H9 (cell line): ENCODE data around the gene IRX2. TPM values are rescaled to one million over a fixed set of nuclear protein-coding genes. Genes with fewer than 3 reads are reported as not detected.

ENCODE experiments used
- DNase-seq: peaks from one replicate; pipeline ENCODE4 v3.0.0-alpha.2; 2017
- H2AFZ ChIP-seq: one replicate; pipeline ENCODE4 v1.6.1; 2013; ENCODE audit warnings: mild to moderate bottlenecking, low read length, control low read depth, moderate library complexity
- H2AK5ac ChIP-seq: 2 replicates; pipeline ENCODE4 v1.6.1; 2013; ENCODE audit warnings: low read length, control low read depth, mixed read lengths; ENCODE audit not compliant: insufficient read length
- H2BK120ac ChIP-seq: one replicate; pipeline ENCODE4 v1.6.1; 2013; ENCODE audit warnings: low read depth, mild to moderate bottlenecking, low read length, control low read depth, inconsistent platforms; ENCODE audit not compliant: poor library complexity, severe bottlenecking
- H2BK12ac ChIP-seq: 2 replicates; pipeline ENCODE4 v1.6.1; 2013; ENCODE audit warnings: low read length, control low read depth, mixed read lengths, low read depth; ENCODE audit not compliant: insufficient read length
- H2BK15ac ChIP-seq: 2 replicates; pipeline ENCODE4 v1.6.1; 2013; ENCODE audit warnings: low read depth, low read length, control low read depth
- H2BK20ac ChIP-seq: one replicate; pipeline ENCODE4 v1.6.1; 2013; ENCODE audit warnings: low read depth, mild to moderate bottlenecking, low read length, control low read depth, inconsistent platforms; ENCODE audit not compliant: poor library complexity, severe bottlenecking
- H2BK5ac ChIP-seq: 2 replicates; pipeline ENCODE4 v1.6.1; 2013; ENCODE audit warnings: low read length, control low read depth, mixed read lengths; ENCODE audit not compliant: insufficient read length
- H3K14ac ChIP-seq: 2 replicates; pipeline ENCODE4 v1.6.1; 2013; ENCODE audit warnings: low read length, control low read depth; ENCODE audit not compliant: insufficient read depth
- H3K18ac ChIP-seq: 2 replicates; pipeline ENCODE4 v1.6.1; 2013; ENCODE audit warnings: low read depth, mild to moderate bottlenecking, mixed read lengths, low read length, control low read depth; ENCODE audit not compliant: insufficient read length
- H3K23ac ChIP-seq: 2 replicates; pipeline ENCODE4 v1.6.1; 2013; ENCODE audit warnings: low read length, control low read depth, mixed read lengths, low read depth; ENCODE audit not compliant: insufficient read length
- H3K23me2 ChIP-seq: 2 replicates; pipeline ENCODE4 v1.6.1; 2013; ENCODE audit warnings: low read depth, mild to moderate bottlenecking, mixed read lengths, low read length, control low read depth; ENCODE audit not compliant: insufficient read length, poor library complexity, severe bottlenecking
- H3K27ac ChIP-seq: 2 replicates; pipeline ENCODE4 v1.5.1; 2013; ENCODE audit warnings: low read length, control low read depth, mixed read lengths, low read depth; ENCODE audit not compliant: insufficient read length
- H3K27me3 ChIP-seq: 2 replicates; pipeline ENCODE4 v1.6.1; 2013; ENCODE audit warnings: low read length, control low read depth, inconsistent platforms; ENCODE audit not compliant: insufficient read depth
- H3K4ac ChIP-seq: 2 replicates; pipeline ENCODE4 v1.6.1; 2013; ENCODE audit warnings: low read depth, mild to moderate bottlenecking, control low read depth, inconsistent platforms, low read length, moderate library complexity
- H3K4me1 ChIP-seq: 2 replicates; pipeline ENCODE4 v1.6.1; 2013; ENCODE audit warnings: low read length, control low read depth, inconsistent platforms; ENCODE audit not compliant: insufficient read depth
- H3K4me2 ChIP-seq: 2 replicates; pipeline ENCODE4 v1.6.1; 2013; ENCODE audit warnings: low read length, control low read depth, mixed read lengths; ENCODE audit not compliant: insufficient read length, insufficient read depth
- H3K56ac ChIP-seq: 2 replicates; pipeline ENCODE4 v1.6.1; 2013; ENCODE audit warnings: low read depth, mild to moderate bottlenecking, mixed read lengths, low read length, control low read depth; ENCODE audit not compliant: insufficient read length
- H3K79me1 ChIP-seq: 2 replicates; pipeline ENCODE4 v1.6.1; 2013; ENCODE audit warnings: low read depth, mild to moderate bottlenecking, moderate library complexity, low read length, control low read depth, inconsistent platforms; ENCODE audit not compliant: insufficient read depth, poor library complexity, severe bottlenecking
- H3K79me2 ChIP-seq: 2 replicates; pipeline ENCODE4 v1.6.1; 2013; ENCODE audit warnings: low read length, control low read depth, inconsistent platforms; ENCODE audit not compliant: insufficient read depth
- H3K9ac ChIP-seq: 2 replicates; pipeline ENCODE4 v1.6.1; 2013; ENCODE audit warnings: low read length, control low read depth, mixed read lengths; ENCODE audit not compliant: insufficient read length; ENCODE audit errors: extremely low read depth
- H3K9me3 ChIP-seq: one replicate; pipeline ENCODE4 v1.6.1; 2013; ENCODE audit warnings: low read depth, low read length, inconsistent platforms; ENCODE audit not compliant: control insufficient read depth
- H3T11ph ChIP-seq: one replicate; pipeline ENCODE4 v1.6.1; 2013; ENCODE audit warnings: mild to moderate bottlenecking, low read length, control low read depth, inconsistent platforms
- H4K20me1 ChIP-seq: one replicate; pipeline ENCODE4 v1.6.1; 2013; ENCODE audit not compliant: control insufficient read depth, insufficient read length, insufficient read depth
- H4K5ac ChIP-seq: 2 replicates; pipeline ENCODE4 v1.6.1; 2013; ENCODE audit warnings: low read depth, mild to moderate bottlenecking, mixed read lengths, low read length, control low read depth; ENCODE audit not compliant: insufficient read length
- H4K8ac ChIP-seq: replicated peaks from 2 replicates; pipeline ENCODE4 v1.6.1; 2013; ENCODE audit warnings: low read length, control low read depth, mixed read lengths, low read depth; ENCODE audit not compliant: insufficient read length
- H4K91ac ChIP-seq: 2 replicates; pipeline ENCODE4 v1.6.1; 2013; ENCODE audit warnings: low read depth, mild to moderate bottlenecking, moderate library complexity, mixed read lengths, low read length, control low read depth; ENCODE audit not compliant: insufficient read length
- H3K27ac Mint-ChIP-seq, 3 experiments: 2 replicates in 2 of 3; 3 replicates in 1 of 3; pipeline ENCODE4 v1.8.0; 2020 to 2021; ENCODE audit warnings: mixed read lengths in 3 of 3, mild to moderate bottlenecking in 1 of 3, moderate library complexity in 1 of 3
- H3K27me3 Mint-ChIP-seq: 2 replicates; pipeline ENCODE4 v1.8.0; 2021; ENCODE audit warnings: low read depth, mild to moderate bottlenecking, moderate library complexity, mixed read lengths
- H3K36me3 Mint-ChIP-seq, 3 experiments: 2 replicates in 2 of 3; 3 replicates in 1 of 3; pipeline ENCODE4 v1.8.0; 2020 to 2021; ENCODE audit warnings: low read depth in 3 of 3, mixed read lengths in 3 of 3; ENCODE audit not compliant: insufficient read depth in 1 of 3
- H3K4me1 Mint-ChIP-seq, 2 experiments: 2 replicates each; pipeline ENCODE4 v1.8.0; 2020; ENCODE audit warnings: mixed read lengths in 2 of 2
- H3K4me3 Mint-ChIP-seq, 2 experiments: 2 replicates in 1 of 2; 3 replicates in 1 of 2; pipeline ENCODE4 v1.8.0; 2020 to 2021; ENCODE audit warnings: mild to moderate bottlenecking in 2 of 2, mixed read lengths in 2 of 2, moderate library complexity in 1 of 2
- H3K9me3 Mint-ChIP-seq, 2 experiments: 2 replicates in 1 of 2; 3 replicates in 1 of 2; pipeline ENCODE4 v1.8.0; 2020; ENCODE audit warnings: mild to moderate bottlenecking in 2 of 2, mixed read lengths in 2 of 2, moderate library complexity in 1 of 2
- CTCF ChIP-seq: fragments of 200-600 bp; sonication (generic); conservative IDR thresholded peaks from 3 replicates; pipeline ENCODE4 v1.8.0; 2021; ENCODE audit warnings: antibody characterized with exemption, mild to moderate bottlenecking
- WGBS: extraction: QIAGEN DNeasy Blood & Tissue Kit; methylation state at CpG from one replicate; pipeline ENCODE4 v1.1.7; 2013; ENCODE audit warnings: missing lambda C conversion rate, low lambda C conversion rate, mixed read lengths; ENCODE audit not compliant: insufficient read length; ENCODE audit errors: extremely low coverage; 5-methylcytosine and 5-hydroxymethylcytosine counted together
- total RNA-seq: library from RNA; stranded (reverse); gene quantifications from 2 replicates; pipeline ENCODE4 v1.2.1, GENCODE V29; 2021

The IRX2 gene
- total RNA-seq, 1 experiment from 2014 or later = 91.6 TPM

- Histone ChIP-seq H3K56ac (no peak overlapping the region), H3K14ac (no peak overlapping the region), H2BK120ac (no peak overlapping the region), H3K9me3 (no peaks in the 10 kb centered on the region), H3K4me1 (no peaks in the 10 kb centered on the region), H3K79me1 (no peaks in the 10 kb centered on the region), H4K5ac (no peak overlapping the region), H2AK5ac (no peak overlapping the region), H4K91ac (no peak overlapping the region), H4K20me1 (no peaks in the 10 kb centered on the region), H2BK20ac (no peak overlapping the region), H2BK5ac (no peak overlapping the region), H3K18ac (no peak overlapping the region), H3T11ph (no peak overlapping the region), H3K23ac (no peak overlapping the region), H2BK12ac (no peak overlapping the region), H3K4me2 (no peak overlapping the region), H2AFZ (no peak overlapping the region), H3K27ac (no peak overlapping the region), H3K79me2 (no peaks in the 10 kb centered on the region), H3K9ac (no peak overlapping the region), H3K23me2 (no peaks in the 10 kb centered on the region), H4K8ac (no peak overlapping the region), H2BK15ac (no peak overlapping the region), H3K4ac (no peak overlapping the region), H3K27me3 (no peaks in the 10 kb centered on the region)
- Mint-ChIP-seq H3K4me3 (no peak overlapping the region), H3K9me3 (peaks cover 7 to 11% of the 10 kb centered on the region in 2 experiments; a peak in 3 of 5 replicates), H3K36me3 (peaks cover 0 to 11% (median 0%) of the 10 kb centered on the region in 3 experiments; a peak in 1 of 7 replicates), H3K27ac (no peak overlapping the region), H3K27me3 (no peaks in the 10 kb centered on the region; the same call in none of the 2 replicates), H3K4me1 (no peaks in the 10 kb centered on the region)
- no peak for TF ChIP-seq CTCF
- no CpG with 5 or more reads among the region's 3 CpGs for WGBS
- no peak for DNase-seq
Observed at GRCh38 chr5:2797160-2797559, 45.7 kb upstream of the IRX2 start.
